AG04450 (cell line): ENCODE measurements around the gene GLIS1. TPM values are rescaled to one million over a fixed set of nuclear protein-coding genes. Genes with fewer than 3 reads are reported as not detected.
A peak's percentile ranks its signal among the peaks of the same experiment; 100 is the strongest.

Source experiments
- CTCF ChIA-PET: fragments of 300-600, 350-600 bp; formaldehyde crosslinking; extraction: SDS; loops from one replicate; lab custom pipeline; 2022; ENCODE audit warnings: antibody characterized with exemption, inconsistent platforms; lab: Charles Lee
- POLR2A ChIA-PET: fragments of 350-600 bp; formaldehyde crosslinking; extraction: SDS; loops from one replicate; lab custom pipeline; 2021; ENCODE audit warnings: antibody characterized with exemption, inconsistent platforms; lab: Yijun Ruan, JAX
- DNase-seq: peaks from one replicate; pipeline ENCODE4 v3.0.0-alpha.2; 2011; ENCODE audit warnings: low read depth, low spot score
- H3K27ac ChIP-seq: one replicate; pipeline ENCODE4 v1.5.1; 2012; ENCODE audit warnings: low read depth, low read length, control low read depth
- H3K27me3 ChIP-seq: one replicate; pipeline ENCODE4 v1.6.0; 2012; ENCODE audit warnings: low read length; ENCODE audit not compliant: control insufficient read depth, insufficient read depth
- H3K4me3 ChIP-seq: 2 replicates; pipeline ENCODE4 v1.5.1; 2011; ENCODE audit warnings: mild to moderate bottlenecking, low read depth, low read length, control low read depth
- H3K9me3 ChIP-seq: 2 replicates; pipeline ENCODE4 v1.5.1; 2012; ENCODE audit warnings: low read length; ENCODE audit not compliant: control insufficient read depth, insufficient read depth
- polyA plus RNA-seq: library from polyadenylated mRNA; depleted of rRNA; stranded (reverse); fragments of >200 nt; gene quantifications from 2 replicates; pipeline ENCODE4 v1.2.3, GENCODE V29; 2011
- TF ChIP-seq, protein P1 (sequence below): IDR thresholded peaks from 2 replicates; pipeline ENCODE4 v1.5.1; 2011; ENCODE audit warnings: low read depth, low read length, control low read depth, inconsistent platforms

GLIS1 gene
- polyA plus RNA-seq, 1 experiment = 0.77 TPM

DNA sequence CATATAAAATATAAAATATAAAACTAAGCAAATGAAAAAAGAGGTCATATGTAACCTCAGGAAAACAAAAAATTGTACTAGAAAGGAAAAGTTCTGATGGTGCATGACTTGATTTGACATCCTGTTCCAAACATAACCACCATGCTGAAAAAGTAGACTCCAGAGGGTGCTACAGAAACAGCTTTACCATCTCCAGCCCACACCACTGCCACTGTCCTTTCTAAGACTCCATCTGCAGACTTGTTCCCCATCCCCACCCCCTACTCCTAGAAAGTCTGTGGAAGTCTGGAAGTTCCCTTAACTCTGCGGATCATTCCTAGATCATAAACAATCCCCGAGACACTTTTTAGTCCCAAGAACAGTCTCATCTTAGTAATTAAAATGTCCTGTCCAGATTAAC lies 20.5 kb downstream of the GLIS1 start:
- no peaks in the 10 kb centered on the region for H3K9me3 ChIP-seq
- CTCF ChIA-PET = no interaction called here
- TF ChIP-seq, protein P1, sequence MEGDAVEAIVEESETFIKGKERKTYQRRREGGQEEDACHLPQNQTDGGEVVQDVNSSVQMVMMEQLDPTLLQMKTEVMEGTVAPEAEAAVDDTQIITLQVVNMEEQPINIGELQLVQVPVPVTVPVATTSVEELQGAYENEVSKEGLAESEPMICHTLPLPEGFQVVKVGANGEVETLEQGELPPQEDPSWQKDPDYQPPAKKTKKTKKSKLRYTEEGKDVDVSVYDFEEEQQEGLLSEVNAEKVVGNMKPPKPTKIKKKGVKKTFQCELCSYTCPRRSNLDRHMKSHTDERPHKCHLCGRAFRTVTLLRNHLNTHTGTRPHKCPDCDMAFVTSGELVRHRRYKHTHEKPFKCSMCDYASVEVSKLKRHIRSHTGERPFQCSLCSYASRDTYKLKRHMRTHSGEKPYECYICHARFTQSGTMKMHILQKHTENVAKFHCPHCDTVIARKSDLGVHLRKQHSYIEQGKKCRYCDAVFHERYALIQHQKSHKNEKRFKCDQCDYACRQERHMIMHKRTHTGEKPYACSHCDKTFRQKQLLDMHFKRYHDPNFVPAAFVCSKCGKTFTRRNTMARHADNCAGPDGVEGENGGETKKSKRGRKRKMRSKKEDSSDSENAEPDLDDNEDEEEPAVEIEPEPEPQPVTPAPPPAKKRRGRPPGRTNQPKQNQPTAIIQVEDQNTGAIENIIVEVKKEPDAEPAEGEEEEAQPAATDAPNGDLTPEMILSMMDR = 0 out of 2 replicates have a peak, but pooled peaks have one; percentile 1
- H3K4me3 ChIP-seq = no peak overlapping the region
- no peak overlapping the region for H3K27ac ChIP-seq
- DNase-seq = no peak
- POLR2A ChIA-PET = no interaction called here
- H3K27me3 ChIP-seq = no peaks in the 10 kb centered on the region

DNA sequence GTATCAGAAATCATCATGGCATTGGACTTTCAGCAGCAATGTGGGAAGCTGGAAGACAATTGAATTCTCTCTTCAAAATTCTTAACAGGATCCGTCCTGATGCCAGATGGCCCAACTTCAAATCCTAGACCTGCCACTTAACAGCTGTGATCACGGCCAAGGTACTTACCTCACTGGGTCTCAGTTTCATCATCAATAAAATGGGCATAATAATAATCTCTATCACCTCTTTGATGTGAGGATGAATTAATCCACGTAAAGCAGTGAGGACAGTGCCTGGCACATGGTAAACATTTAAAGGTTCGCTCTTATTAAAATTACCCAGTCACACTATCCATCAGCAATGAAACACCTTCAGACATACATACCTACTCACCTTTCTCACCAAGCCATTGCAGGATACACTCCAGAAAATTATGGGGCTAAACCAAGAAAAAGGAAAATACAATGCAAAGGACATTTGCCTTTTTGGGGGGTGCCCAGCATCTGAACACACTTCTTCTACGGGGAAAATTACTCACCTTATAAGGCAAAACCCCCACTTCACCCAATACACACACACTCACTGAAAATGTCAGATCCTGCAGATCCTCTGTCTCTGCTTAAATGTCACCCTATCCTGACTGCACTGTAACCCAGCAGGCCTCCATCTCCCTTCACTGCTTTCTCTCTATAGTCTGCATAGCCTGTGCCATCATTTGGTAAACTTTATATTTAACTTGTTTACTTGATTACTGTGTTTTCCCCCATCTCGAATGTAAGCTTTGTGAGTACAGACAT lies 21.7 kb downstream of the GLIS1 start:
- no peak overlapping the region for H3K4me3 ChIP-seq

DNA sequence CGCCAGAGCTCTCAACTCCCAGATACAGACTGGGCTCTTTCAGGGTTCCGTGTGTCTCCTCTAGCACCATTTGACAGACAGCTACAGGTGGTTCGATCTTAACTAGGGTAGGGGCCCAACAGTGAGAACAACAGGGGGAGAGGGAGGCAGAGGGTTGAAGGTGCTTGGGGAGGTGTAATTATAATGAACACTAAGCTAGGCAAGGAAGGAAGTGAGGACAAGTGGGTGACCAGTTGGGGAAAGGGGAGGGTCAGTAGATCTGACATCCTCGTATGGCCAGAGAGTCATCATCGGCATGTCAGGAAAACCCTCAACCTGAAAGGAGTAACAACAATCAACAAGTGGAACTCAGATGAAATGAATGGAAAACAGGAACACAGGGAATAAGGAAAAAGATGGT lies 22.8 kb downstream of the GLIS1 start:
- CTCF ChIA-PET = interaction anchor here (0.5 to 1.5 kb wide), 14 partner anchors 8 to 1097 kb away, joined by 3 to 11 read pairs (median 3); no protein-coding TSS in a partner anchor
- H3K27ac ChIP-seq = no peak overlapping the region
- no peak for DNase-seq
- POLR2A ChIA-PET = no interaction called here
- no peak overlapping the region for H3K4me3 ChIP-seq
- TF ChIP-seq, protein P1 = no peak
- no peaks in the 10 kb centered on the region for H3K27me3 ChIP-seq
- no peaks in the 10 kb centered on the region for H3K9me3 ChIP-seq

More for the DNA sequence above, 21.7 kb downstream of the GLIS1 start:
- POLR2A ChIA-PET = no interaction called here
- no peak overlapping the region for H3K27ac ChIP-seq
- CTCF ChIA-PET = interaction anchor here (1.0 to 1.5 kb wide), 3 partner anchors 19 to 231 kb away, joined by 3 to 6 read pairs (median 4); no protein-coding TSS in a partner anchor
- no peaks in the 10 kb centered on the region for H3K27me3 ChIP-seq
- DNase-seq = no peak
- no peaks in the 10 kb centered on the region for H3K9me3 ChIP-seq
- TF ChIP-seq, protein P1 = no peak

DNA sequence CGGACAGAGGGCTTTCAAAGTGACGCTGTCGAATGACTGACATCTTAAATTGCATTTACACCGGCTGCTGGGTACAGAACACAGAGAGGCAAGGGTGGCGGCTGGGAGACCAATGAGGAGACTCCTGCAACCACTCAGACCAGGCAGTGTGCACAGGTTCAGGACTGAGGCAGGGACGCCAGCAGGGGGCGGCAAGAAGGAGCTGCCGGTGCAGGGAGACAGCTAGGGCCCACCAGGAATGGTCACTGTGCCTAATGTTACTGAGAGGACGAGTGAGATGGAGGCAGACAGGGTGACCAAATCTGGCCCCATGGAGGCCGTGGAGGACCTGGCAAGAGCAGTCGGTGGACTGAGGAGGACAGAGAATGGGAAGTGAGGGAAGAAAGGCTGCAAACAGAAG lies 23.5 kb downstream of the GLIS1 start:
- H3K27me3 ChIP-seq = no peaks in the 10 kb centered on the region

More for the DNA sequence above, 23.5 kb downstream of the GLIS1 start:
- POLR2A ChIA-PET = no interaction called here
- Histone ChIP-seq H3K4me3 (no peak overlapping the region), H3K27ac (no peak overlapping the region), H3K9me3 (no peaks in the 10 kb centered on the region)
- CTCF ChIA-PET = interaction anchor here (0.6 to 1.2 kb wide), 10 partner anchors 9 to 144 kb away, joined by 3 to 11 read pairs (median 3); no protein-coding TSS in a partner anchor
- TF ChIP-seq, protein P1 = peak; percentile 61
- no peak for DNase-seq
